GM19099 (cell line): ENCODE data around the gene ARMC3.

Experiments
- POLR2A ChIP-seq: IDR thresholded peaks from 3 replicates; pipeline ENCODE4 v1.6.1; 2011; ENCODE audit warnings: low read depth; ENCODE audit not compliant: insufficient read length; ENCODE audit errors: extremely low read depth

The ARMC3 gene, protein sequence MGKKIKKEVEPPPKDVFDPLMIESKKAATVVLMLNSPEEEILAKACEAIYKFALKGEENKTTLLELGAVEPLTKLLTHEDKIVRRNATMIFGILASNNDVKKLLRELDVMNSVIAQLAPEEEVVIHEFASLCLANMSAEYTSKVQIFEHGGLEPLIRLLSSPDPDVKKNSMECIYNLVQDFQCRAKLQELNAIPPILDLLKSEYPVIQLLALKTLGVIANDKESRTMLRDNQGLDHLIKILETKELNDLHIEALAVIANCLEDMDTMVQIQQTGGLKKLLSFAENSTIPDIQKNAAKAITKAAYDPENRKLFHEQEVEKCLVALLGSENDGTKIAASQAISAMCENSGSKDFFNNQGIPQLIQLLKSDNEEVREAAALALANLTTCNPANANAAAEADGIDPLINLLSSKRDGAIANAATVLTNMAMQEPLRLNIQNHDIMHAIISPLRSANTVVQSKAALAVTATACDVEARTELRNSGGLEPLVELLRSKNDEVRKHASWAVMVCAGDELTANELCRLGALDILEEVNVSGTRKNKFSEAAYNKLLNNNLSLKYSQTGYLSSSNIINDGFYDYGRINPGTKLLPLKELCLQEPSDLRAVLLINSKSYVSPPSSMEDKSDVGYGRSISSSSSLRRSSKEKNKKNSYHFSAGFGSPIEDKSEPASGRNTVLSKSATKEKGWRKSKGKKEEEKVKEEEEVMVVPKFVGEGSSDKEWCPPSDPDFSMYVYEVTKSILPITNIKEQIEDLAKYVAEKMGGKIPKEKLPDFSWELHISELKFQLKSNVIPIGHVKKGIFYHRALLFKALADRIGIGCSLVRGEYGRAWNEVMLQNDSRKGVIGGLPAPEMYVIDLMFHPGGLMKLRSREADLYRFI

DNA sequence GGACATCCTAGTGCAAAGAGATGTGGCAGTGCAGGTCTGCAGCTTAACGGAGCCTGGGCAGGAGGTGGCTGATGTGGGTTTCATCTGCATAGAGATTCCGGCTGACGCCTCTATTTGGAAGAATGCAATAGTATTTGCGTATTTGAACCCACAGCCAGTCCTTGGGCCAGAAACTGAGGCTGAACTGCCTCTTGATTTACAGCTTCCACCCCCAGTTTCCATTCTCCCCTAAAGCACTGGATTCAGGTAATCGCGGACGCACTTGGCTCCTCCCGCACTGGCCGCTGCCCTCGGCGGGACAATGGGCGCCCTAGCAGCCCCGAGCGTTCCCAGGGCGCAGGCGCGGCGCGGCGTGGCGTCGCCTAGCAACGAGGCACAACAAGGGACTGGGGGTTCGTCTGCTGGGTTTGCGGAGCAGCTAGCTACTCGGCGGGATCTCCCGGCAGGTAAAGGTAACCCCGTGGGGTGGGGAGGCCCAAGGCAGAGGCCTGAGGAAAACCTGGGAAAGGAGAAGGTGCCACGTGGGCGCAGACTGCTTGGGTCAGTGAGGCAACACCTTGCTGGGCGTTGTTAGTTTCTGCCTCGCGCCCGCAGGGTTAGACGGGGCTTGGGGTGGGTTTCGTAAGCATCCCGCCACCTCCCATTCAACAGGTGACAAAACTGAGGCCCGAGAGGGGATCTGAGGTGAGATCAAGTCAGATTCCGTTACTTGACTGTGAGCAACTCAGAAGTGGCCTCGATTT, at the start of gene ARMC3:
Gene ARMC3, plus strand, starts transcription at position 393 of the 743 bp plus-strand sequence. CDS start 3,944 bp downstream, outside the sequence.
- TF ChIP-seq POLR2A, result peak; percentile 48

DNA sequence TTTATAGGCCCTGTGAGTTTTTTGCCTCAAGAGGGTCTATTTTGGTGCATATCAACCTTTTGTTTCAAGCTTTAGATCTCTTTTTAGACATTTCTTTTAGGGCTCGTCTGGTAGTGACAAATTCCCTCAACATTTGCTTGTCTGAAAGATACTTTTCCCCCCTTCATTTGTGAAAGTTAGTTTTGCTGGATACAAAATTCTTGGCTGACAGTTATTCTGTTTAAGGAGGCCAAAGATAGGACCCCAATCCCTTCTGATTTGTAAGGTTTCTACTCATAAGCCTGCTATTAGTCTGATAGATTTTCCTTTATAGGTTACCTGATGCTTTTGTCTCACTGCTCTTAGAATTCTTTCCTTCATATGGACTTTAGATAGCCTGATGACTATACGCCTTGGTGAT, 36.1 kb upstream of the ARMC3 start:
- no peak for TF ChIP-seq POLR2A

DNA sequence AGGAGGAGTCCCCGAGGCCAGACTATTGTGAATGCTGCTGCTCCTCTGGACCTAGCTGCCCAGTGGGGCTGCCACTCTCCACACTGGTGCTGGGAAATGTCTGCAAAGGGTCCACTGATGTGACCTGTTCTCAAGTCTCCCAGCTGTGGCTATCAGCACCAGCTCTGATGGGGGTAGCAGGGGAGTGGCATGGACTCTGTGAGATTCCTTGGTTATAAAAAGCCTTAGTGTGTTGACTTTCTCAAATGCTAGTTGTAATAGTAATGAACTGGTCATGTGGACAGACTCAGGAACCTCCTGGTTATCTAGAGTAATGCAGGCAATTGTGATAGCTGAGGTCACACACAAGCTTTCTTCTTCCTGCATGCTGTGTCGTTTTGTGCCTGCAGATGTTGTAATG, 34.1 kb upstream of the ARMC3 start:
- no peak for TF ChIP-seq POLR2A

DNA sequence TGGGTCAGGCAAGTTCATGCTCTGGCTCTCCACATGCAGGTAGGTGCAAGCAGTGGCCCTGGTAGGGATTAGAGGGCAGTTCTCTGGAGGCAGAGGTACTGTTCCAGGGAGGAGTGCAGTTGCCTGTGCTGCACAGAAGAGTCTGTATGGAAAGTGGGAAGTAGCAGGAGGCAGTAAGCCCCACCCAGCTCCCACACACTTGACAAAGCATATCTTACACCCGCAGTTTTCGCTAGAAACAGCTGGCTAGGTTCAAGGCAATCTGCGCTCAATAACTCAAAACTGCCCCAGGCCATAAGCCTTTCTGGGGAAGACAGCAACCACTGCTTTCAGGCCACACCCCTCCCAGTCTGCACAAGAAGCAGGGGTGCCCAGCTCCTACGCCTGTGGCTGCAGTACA, 33.1 kb upstream of the ARMC3 start:
- no peak for TF ChIP-seq POLR2A

DNA sequence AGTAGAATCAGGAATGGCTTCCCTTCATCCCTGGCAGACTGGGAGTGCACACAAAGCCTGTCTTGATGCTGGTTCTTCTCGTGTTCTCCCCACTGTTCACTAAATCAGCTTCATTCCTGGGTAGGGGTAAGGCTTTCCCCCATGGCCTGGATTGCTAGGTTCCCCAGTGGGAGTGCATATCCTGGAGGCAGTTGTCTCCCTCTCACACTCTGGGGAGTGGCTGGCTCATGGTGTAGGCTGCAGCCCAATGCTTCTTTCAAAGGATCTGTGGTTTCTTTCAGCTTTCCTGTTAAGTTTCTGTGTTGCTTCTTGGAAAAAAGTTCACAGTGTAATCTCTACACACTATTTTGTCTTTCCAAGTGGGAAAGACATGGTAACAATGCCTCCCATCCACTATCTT, 32.6 kb upstream of the ARMC3 start:
- TF ChIP-seq POLR2A, result no peak

DNA sequence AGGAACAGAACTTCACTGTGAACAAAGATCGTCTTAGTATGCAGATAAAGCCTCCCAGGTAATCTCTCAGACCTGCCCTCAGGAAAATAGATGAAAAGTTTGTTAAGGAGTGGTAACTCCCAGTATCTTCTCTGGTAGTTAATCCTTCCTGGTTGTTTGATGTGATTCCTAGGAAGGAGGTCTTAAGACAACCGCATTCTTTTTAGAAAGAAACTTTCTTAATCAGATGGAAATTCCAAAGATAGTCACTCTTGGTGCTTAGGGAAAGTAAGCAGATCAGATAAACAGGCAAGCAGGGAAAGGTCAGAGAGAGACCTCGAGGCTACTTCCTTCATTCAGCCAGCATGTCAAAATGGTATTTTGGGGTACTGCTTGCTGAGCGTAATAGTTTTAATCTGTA, 30.5 kb upstream of the ARMC3 start:
- TF ChIP-seq POLR2A, result no peak

DNA sequence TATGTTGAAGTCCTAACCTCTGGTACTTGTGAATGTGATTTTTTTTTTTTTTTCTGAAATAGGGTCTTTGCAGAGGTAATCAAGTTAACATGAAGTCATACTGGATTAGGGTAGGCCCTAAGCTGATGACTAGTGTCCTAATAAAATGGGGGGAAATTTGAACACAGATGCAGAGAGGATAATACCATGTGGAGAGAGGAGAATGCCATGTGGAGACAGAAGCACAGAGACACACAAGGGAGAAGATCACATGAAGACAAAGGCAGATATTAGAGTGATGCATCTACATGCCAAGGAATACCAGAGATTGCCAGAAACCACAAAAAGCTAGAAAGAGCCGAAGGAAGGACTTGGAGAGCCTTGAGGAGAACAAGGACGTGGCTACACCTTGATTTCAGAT, 28.5 kb upstream of the ARMC3 start:
- no peak for TF ChIP-seq POLR2A

DNA sequence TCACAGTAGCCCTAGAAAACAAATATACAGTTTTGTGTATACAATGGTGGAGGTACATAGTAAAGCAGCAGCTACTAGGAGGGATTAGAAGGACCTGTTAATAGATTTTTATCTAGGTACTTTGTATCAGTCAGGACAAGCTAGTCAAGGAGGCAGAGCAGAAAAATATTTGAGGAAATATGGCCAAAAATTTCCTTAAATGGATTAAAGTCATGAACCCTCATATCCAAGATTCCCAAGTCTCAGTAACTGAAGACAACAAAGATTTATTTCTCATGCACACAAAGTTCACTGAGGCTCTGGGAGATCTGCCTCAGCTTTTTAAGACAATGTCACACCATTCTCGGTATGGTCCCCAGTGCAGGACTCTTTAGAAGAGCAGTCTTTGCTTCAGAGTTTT, 28.1 kb upstream of the ARMC3 start:
- no peak for TF ChIP-seq POLR2A

DNA sequence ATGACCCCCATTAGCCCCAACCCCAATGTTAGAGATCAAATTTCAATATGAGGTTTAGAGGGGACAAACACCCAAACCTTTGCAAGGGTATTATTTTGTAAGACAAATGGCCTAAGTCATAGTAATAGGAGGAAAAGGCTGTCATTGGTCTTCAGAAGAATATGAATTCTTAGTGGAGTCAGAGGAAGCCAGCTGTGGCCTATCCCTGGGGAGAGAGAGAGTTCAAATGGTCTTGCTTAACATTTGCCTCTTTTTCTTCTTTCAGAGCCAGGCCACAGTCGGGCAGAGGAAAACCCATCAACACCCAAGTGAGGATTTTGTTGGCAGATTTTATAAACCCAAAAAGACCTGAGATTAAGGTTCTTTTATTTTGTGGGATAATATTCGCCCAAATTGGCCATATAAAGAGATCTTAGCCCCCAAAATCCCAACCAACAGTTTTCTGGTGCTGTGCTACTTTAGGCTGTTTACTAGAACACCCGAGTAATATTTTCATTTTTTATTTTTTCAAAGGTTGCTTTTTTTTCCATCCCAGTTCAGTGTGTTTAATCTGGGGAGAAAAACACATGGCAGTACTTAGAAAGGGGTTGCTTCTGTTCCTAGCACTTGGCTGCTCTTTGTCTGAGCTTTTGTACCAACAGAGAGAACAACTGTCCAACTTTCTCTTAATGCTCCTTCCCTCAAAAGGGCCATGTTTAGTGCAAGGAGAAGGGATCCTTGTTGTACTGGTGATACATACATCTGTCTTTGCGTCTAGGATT, 26.8 kb upstream of the ARMC3 start:
- TF ChIP-seq POLR2A, result no peak

DNA sequence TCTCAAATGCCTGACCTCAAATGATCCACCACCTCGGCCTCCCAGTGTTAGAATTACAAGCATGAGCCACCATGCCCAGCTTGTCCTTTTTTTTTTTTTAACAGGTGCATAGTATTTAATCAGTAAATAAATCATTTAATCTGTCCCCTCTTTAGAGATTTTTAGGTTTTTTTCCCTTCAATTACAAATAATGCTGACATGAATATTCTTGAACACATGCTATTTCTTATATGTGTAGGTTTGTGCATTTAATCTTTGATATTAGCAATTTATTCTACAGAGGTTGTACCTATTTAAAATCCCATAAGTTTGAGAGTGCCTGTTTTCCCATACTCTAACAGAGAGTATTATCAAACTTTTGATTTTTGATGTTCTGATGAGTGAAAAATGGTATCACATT, 24.2 kb upstream of the ARMC3 start:
- TF ChIP-seq POLR2A, result no peak

DNA sequence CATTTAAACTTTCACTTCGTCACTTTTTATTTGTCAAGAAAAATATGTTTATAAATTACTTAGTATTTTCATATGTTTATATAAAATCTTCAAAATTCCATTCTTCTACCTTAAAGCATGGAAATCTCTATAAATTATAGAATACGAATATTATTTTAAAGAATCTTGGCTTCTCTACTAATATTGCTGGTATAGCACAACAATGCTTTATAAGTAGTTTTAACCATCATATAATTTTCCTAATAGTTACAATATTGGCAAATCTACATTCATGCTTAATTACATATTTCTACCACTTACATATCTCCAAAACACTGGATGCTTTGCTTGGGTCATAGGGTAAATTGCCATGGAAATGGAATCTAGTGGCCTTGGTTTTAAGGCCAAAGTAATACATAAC, 21.1 kb upstream of the ARMC3 start:
- no peak for TF ChIP-seq POLR2A

DNA sequence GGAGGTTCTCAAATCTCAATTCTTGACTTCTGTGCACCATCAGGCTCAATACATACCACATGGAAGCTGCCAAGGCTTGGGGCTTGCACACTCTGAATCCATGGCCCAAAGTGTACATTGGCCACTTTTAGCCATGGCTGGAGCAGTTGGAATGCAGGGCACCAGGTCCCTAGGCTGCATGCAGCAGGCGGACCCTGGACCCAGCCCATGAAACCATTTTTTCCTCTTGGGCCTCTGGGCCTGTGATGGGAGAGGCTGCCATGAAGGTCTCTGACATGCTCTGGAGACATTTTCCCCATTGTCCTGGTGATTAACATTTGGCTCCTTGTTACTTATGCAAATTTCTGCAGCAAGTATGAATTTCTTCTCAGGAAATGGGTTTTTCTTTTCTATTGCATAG, 19.0 kb upstream of the ARMC3 start:
- TF ChIP-seq POLR2A, result no peak

DNA sequence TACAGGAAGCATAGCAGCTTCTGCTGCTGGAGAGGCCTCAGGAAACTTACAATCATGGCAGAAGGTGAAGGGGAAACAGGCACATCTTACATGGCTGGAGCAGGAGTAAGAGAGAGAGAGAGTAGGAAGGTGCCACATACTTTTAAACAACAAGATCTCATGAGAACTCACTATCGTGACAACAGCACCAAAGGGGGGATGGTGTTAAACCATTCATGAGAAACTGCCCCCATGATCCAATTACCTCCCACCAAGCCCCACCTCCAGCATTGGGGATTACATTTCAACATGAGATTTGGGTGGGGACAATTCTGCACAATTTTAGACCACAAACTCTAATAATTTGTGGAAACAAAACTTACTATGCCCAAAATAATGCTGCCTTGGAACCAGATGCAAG, 16.8 kb upstream of the ARMC3 start:
- no peak for TF ChIP-seq POLR2A

DNA sequence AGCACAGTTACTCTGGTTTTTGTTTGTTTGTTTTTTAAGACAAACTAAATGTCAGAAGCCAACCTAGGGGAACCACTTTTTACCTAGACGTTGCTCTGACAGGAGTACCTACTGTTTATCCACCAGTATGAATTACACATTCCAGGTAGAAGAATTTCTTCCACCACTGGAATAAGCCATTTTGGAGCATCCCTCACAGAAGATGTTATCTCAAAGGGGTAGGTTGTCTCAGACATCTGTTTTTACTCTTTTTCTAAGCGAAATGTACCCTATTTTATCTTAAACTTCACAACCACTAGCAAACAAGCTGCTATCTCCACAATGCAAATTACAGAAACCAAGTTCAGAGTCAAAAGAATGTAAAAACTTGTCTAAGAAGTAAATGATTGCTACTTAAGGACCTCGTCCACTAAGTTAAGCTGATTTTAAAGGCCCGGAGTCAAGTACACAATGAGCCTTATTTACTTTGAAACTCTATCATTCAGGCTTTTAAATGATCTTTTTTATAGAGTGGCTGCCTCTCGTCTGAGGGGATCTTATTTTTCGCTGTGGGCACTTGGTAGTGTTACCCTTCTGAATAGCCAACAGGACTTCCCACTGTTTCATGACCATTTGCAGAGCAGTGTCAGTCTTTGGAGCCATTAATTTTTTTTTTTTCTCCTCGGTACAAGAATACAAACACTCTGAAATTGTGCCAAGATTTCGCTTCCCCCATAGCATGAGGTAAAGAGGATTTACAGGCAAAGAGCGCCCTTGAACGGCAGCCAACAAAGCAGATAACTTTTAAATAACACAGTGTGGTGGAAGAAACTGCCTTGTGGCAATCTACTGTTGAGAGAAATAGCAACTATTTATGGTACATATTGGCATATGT, 15.7 kb upstream of the ARMC3 start:
- TF ChIP-seq POLR2A, result no peak
